ENCODE data around the gene STK17B.

DNA sequence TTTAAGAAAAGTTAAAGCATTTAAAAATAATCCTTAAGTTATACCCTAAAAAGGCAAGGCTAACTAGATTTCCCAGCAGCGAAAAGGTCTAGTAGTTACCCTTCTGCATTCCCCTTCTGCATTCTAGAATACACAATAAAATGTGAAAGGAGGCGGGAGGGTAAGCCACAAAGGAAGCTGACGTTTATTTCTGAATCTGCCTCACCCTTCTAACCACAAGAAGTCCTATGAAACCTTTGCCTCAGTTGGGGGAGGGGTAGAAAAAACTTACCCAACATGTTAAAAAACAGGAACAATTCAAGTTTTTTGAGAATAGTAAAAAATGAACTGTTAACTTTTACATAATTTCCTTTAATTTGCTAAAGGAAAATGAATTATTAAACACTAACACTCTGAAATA is 11.3 kb downstream of the STK17B start:
- no peak for TF ChIP-seq CTCF (IDR thresholded peaks at IDR 0.05; ENCODE audit: low read depth, low read length, poor library complexity, severe bottlenecking)
- no peak for TF ChIP-seq EZH2phosphoT487 (IDR thresholded peaks at IDR 0.05; ENCODE audit: borderline replicate concordance, low read length)
